Uterus (tissue), 4 donors: ENCODE data around the gene LBR. TPM values are rescaled to one million over a fixed set of nuclear protein-coding genes. Genes with fewer than 3 reads are reported as not detected.

Experiments
- DNase-seq, 2 donors: peaks; one replicate each; pipeline ENCODE4 v3.0.0-alpha.2; 2019 to 2020
- H3K27ac ChIP-seq, 2 donors: fragments of 200-600 bp; sonication (generic); 1 replicate in 1 of 2; 2 replicates in 1 of 2; pipeline ENCODE4 v1.5.1; 2016 to 2018
- H3K27me3 ChIP-seq, 2 donors: fragments of 200-600 bp; sonication (generic); one replicate each; pipeline ENCODE4 v1.5.1; 2018 to 2019; ENCODE audit warnings: control low read depth in 1 of 2
- H3K36me3 ChIP-seq, 2 donors: fragments of 200-600 bp; sonication (generic); one replicate each; pipeline ENCODE4 v1.5.1; 2019; ENCODE audit warnings: control low read depth in 1 of 2
- H3K4me1 ChIP-seq, 2 donors: fragments of 200-600 bp; sonication (generic); one replicate each; pipeline ENCODE4 v1.5.1; 2018 to 2019; ENCODE audit warnings: control low read depth in 1 of 2
- H3K4me3 ChIP-seq, 2 donors: fragments of 200-600 bp; sonication (generic); 1 replicate in 1 of 2; 2 replicates in 1 of 2; pipeline ENCODE4 v1.5.1; 2018 to 2019; ENCODE audit warnings: mild to moderate bottlenecking in 1 of 2
- H3K9me3 ChIP-seq, 2 donors: fragments of 200-600 bp; sonication (generic); one replicate each; pipeline ENCODE4 v1.5.1; 2019; ENCODE audit warnings: control low read depth in 1 of 2
- CTCF ChIP-seq, 4 experiments: fragments of 200-600 bp in 2 of 4; fragments of 450-650 bp in 2 of 4; sonication (generic) in 2 of 4; IDR thresholded peaks; one replicate each; pipeline ENCODE4 v1.5.1; 2016 to 2019; ENCODE audit warnings: antibody characterized with exemption in 4 of 4, mild to moderate bottlenecking in 2 of 4, moderate library complexity in 1 of 4
- POLR2A ChIP-seq, 2 donors: fragments of 450-650 bp; IDR thresholded peaks; one replicate each; pipeline ENCODE4 v1.6.1; 2016; ENCODE audit warnings: antibody characterized with exemption in 2 of 2, mild to moderate bottlenecking in 1 of 2, moderate library complexity in 1 of 2
- intact Hi-C: fragments of 100-400 bp; cut with DNase I; formaldehyde crosslinking; loops from one replicate; pipeline ENCODE4 v1.15.1; 2023; ENCODE audit warnings: low total_unique reads
- total RNA-seq, 4 donors: library from RNA; depleted of rRNA in 3 of 4; stranded (reverse); fragments of >200 nt in 3 of 4; gene quantifications; one replicate each; pipeline versions ENCODE4 v1.1.0 to v1.2.4, GENCODE V29; 2014 to 2023
- donor health status: DM: yes; HTN: yes; CAD: no.

LBR gene
- total RNA-seq, 4 donors from 2014 or later = 55.1 to 178 (median 92.6) TPM

- TF ChIP-seq CTCF (IDR thresholded peaks at IDR 0.05) (no peak), POLR2A (IDR thresholded peaks at IDR 0.05) (peak in 1 of 2 donors; percentile 22)
- Histone ChIP-seq H3K27ac (peak overlapping the region; percentile 50 to 65), H3K4me3 (no peak overlapping the region), H3K9me3 (no peaks in the 10 kb centered on the region), H3K36me3 (no peaks in the 10 kb centered on the region), H3K27me3 (no peaks in the 10 kb centered on the region), H3K4me1 (peaks cover 0 to 3% of the 10 kb centered on the region in 2 donors)
- intact Hi-C loops = no loop called here
- DNase-seq = peak in 1 of 2 donors; percentile 66
Observed at GRCh38 chr1:225467193-225468020, 39.6 kb upstream of the LBR start.

GRCh38 chr1:225466848-225467192, 39.0 kb upstream of the LBR start:
- peak overlapping the region in 1 of 2 donors; percentile 65 for H3K27ac ChIP-seq

GRCh38 chr1:225465793-225466517, 38.1 kb upstream of the LBR start:
- no peak overlapping the region for H3K27ac ChIP-seq
- H3K4me1 ChIP-seq = peaks cover 0 to 7% of the 10 kb centered on the region in 2 donors
- intact Hi-C loops = no loop called here
- H3K27me3 ChIP-seq = no peaks in the 10 kb centered on the region
- TF ChIP-seq POLR2A (IDR thresholded peaks at IDR 0.05) (no peak), CTCF (IDR thresholded peaks at IDR 0.05) (no peak)
- no peaks in the 10 kb centered on the region for H3K36me3 ChIP-seq
- no peak for DNase-seq
- no peaks in the 10 kb centered on the region for H3K9me3 ChIP-seq
- no peak overlapping the region for H3K4me3 ChIP-seq

More at GRCh38 chr1:225466848-225467192, 39.0 kb upstream of the LBR start:
- DNase-seq = no peak
- no peak for TF ChIP-seq POLR2A (IDR thresholded peaks at IDR 0.05)
- no peak for TF ChIP-seq CTCF (IDR thresholded peaks at IDR 0.05)
- Histone ChIP-seq H3K27me3 (no peaks in the 10 kb centered on the region), H3K9me3 (no peaks in the 10 kb centered on the region), H3K36me3 (no peaks in the 10 kb centered on the region), H3K4me1 (peaks cover 0 to 7% of the 10 kb centered on the region in 2 donors), H3K4me3 (no peak overlapping the region)
- intact Hi-C loops = no loop called here

- H3K9me3 ChIP-seq = no peaks in the 10 kb centered on the region
- intact Hi-C loops = no loop called here
- H3K4me3 ChIP-seq = no peak overlapping the region
- H3K4me1 ChIP-seq = peaks cover 5 to 7% of the 10 kb centered on the region in 2 donors
- H3K27ac ChIP-seq = no peak overlapping the region
- DNase-seq = no peak
- no peak for TF ChIP-seq POLR2A (IDR thresholded peaks at IDR 0.05)
- no peak for TF ChIP-seq CTCF (IDR thresholded peaks at IDR 0.05)
- no peaks in the 10 kb centered on the region for H3K27me3 ChIP-seq
- H3K36me3 ChIP-seq = no peaks in the 10 kb centered on the region
Observed at GRCh38 chr1:225464851-225465792, 37.3 kb upstream of the LBR start.
